Erythroblast (primary cell): ENCODE measurements around the gene SEPTIN8.

Experiments used
- GATA1 ChIP-seq: IDR thresholded peaks from 2 replicates; pipeline ENCODE4 v1.6.1; 2011; ENCODE audit warnings: low read depth, mild to moderate bottlenecking, control low read depth, low read length, moderate library complexity
- POLR2A ChIP-seq: IDR thresholded peaks from 2 replicates; pipeline ENCODE4 v1.6.1; 2011; ENCODE audit warnings: mild to moderate bottlenecking, low read length

- TF ChIP-seq POLR2A: no peak
- no peak for TF ChIP-seq GATA1
Observed at GRCh38 chr5:132764051-132764450, 13.0 kb downstream of the SEPTIN8 start.
